Vagina (tissue), 2 donors: Measurements from ENCODE around the gene EMILIN3.

Source experiments
- POLR2AphosphoS5 ChIP-seq, 2 donors: sonication (generic); formaldehyde crosslinking; IDR thresholded peaks; one replicate each; pipeline ENCODE4 v1.9.0; 2017; ENCODE audit warnings: antibody characterized with exemption in 2 of 2, mild to moderate bottlenecking in 2 of 2, low read depth in 1 of 2; ENCODE audit not compliant: insufficient read depth in 1 of 2
- TF ChIP-seq, protein P1 (sequence below), 3 experiments: fragments of 450-650 bp in 2 of 3; fragments of 200-600 bp in 1 of 3; sonication (generic) in 1 of 3; IDR thresholded peaks; one replicate each; pipeline ENCODE4 v1.5.1; 2017 to 2019; ENCODE audit warnings: antibody characterized with exemption in 3 of 3, mild to moderate bottlenecking in 2 of 3, moderate library complexity in 2 of 3

DNA sequence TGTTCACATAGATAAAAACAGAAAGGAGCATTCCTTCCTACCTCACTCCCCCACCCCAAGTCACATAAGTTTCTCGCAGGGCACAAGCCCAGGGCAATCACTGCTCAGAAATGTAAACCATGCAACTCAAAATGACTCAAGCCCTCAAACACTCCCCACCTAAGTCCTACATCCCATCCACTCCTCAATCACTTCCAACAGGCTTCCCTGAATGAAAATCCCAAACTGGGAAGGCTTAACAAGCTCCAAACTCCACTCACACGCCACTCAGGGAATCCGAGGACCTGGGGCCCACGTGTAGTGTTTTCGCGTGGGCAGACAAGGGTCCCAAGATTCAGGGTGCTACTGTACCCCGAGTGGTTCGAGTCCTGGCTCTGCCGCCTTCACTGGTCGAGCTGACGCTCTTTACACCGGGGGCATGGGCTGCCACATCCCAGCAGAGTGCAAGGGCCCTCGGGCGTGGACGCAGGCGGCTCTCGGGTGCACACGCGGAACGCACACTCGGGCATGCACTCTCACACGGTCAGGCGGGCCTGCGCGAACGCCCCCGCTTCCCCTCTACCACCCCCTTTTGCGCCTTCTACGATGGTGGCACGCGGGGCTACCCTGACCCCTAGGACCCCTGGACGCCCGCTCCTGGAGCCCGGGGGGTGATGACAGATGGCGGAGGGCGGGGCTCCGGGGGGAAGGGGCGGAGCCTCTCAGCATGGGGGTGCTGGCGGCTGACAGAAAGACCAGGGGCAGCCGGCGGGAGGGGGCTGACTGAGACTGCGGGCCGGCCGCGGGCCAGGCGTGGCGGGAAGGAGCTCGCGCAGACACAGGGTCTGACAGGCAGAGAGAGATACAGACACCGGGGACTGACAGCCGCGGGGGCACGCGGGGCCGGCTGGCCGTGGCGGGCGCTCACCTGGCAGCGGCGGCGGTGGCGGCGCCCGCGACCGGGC is 49.7 kb downstream of the EMILIN3 start:
- TF ChIP-seq, protein P1, sequence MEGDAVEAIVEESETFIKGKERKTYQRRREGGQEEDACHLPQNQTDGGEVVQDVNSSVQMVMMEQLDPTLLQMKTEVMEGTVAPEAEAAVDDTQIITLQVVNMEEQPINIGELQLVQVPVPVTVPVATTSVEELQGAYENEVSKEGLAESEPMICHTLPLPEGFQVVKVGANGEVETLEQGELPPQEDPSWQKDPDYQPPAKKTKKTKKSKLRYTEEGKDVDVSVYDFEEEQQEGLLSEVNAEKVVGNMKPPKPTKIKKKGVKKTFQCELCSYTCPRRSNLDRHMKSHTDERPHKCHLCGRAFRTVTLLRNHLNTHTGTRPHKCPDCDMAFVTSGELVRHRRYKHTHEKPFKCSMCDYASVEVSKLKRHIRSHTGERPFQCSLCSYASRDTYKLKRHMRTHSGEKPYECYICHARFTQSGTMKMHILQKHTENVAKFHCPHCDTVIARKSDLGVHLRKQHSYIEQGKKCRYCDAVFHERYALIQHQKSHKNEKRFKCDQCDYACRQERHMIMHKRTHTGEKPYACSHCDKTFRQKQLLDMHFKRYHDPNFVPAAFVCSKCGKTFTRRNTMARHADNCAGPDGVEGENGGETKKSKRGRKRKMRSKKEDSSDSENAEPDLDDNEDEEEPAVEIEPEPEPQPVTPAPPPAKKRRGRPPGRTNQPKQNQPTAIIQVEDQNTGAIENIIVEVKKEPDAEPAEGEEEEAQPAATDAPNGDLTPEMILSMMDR (IDR thresholded peaks at IDR 0.05) = no peak
- TF ChIP-seq POLR2AphosphoS5 (IDR thresholded peaks at IDR 0.05; ENCODE audit: insufficient read depth in 1 of 2, low read depth in 1 of 2) = peak in 1 of 2 donors; percentile 66
